ENCODE measurements around the gene KANSL3. TPM values are rescaled to one million over a fixed set of nuclear protein-coding genes. Genes with fewer than 3 reads are reported as not detected.

KANSL3 gene
- total RNA-seq, 2 experiments from 2014 or later: 54.4 to 61.8 TPM

GRCh38 chr2:96565111-96565510 is 73.0 kb downstream of the KANSL3 start:
- intact Hi-C loops (cut with DNase I, micrococcal nuclease): no loop called here
- Histone ChIP-seq H3K36me3 (ENCODE audit: insufficient read depth, low read length) (no peaks in the 10 kb centered on the region), H3K27me3 (ENCODE audit: control insufficient read depth in 1 of 2, insufficient read depth in 2 of 2, low read length in 2 of 2) (no peaks in the 10 kb centered on the region), H3K9me3 (ENCODE audit: control insufficient read depth in 1 of 2, insufficient read depth in 1 of 2, low read length in 2 of 2) (no peaks in the 10 kb centered on the region), H3K4me1 (ENCODE audit: insufficient read depth, low read length) (no peaks in the 10 kb centered on the region), H3K4me3 (ENCODE audit: low read length) (no peak overlapping the region), H3K27ac (ENCODE audit: low read depth in 1 of 2, low read length in 2 of 2) (no peak overlapping the region)
- no peaks in the 10 kb centered on the region for H3K36me3 Mint-ChIP-seq (ENCODE audit: low read depth)
- H3K27me3 Mint-ChIP-seq: no peaks in the 10 kb centered on the region
- ChIA-PET CTCF (no interaction called here), POLR2A (interaction anchor here (0.6 kb wide), 1 partner anchor 403 kb away, joined by 3 read pairs; no protein-coding TSS in a partner anchor)
- TF ChIP-seq CTCF (IDR thresholded peaks at IDR 0.05): no peak
- no peak for DNase-seq
- no peak overlapping the region for H3K27ac Mint-ChIP-seq
- ATAC-seq (ENCODE audit: poor library complexity): no peak
- H3K4me1 Mint-ChIP-seq (ENCODE audit: low read depth): no peaks in the 10 kb centered on the region
- H3K9me3 Mint-ChIP-seq: no peaks in the 10 kb centered on the region
- H3K4me3 Mint-ChIP-seq: no peak overlapping the region

- POLR2A ChIA-PET: no interaction called here
- Histone ChIP-seq H3K27me3 (ENCODE audit: control insufficient read depth in 1 of 2, insufficient read depth in 2 of 2, low read length in 2 of 2) (no peaks in the 10 kb centered on the region), H3K4me3 (ENCODE audit: low read length) (no peak overlapping the region), H3K36me3 (ENCODE audit: insufficient read depth, low read length) (no peaks in the 10 kb centered on the region), H3K9me3 (ENCODE audit: control insufficient read depth in 1 of 2, insufficient read depth in 1 of 2, low read length in 2 of 2) (no peaks in the 10 kb centered on the region), H3K4me1 (ENCODE audit: insufficient read depth, low read length) (no peaks in the 10 kb centered on the region), H3K27ac (ENCODE audit: low read depth in 1 of 2, low read length in 2 of 2) (no peak overlapping the region)
- TF ChIP-seq CTCF (IDR thresholded peaks at IDR 0.05): no peak
- no peak for DNase-seq
- Mint-ChIP-seq H3K36me3 (ENCODE audit: low read depth) (no peaks in the 10 kb centered on the region), H3K4me1 (ENCODE audit: low read depth) (no peaks in the 10 kb centered on the region), H3K27me3 (no peaks in the 10 kb centered on the region), H3K9me3 (no peaks in the 10 kb centered on the region), H3K4me3 (no peak overlapping the region), H3K27ac (no peak overlapping the region)
- no peak for ATAC-seq (ENCODE audit: poor library complexity)
- intact Hi-C loops (cut with DNase I, micrococcal nuclease): no loop called here
- CTCF ChIA-PET: no interaction called here
Measured at GRCh38 chr2:96564563-96564962, 73.5 kb downstream of the KANSL3 start.

GRCh38 chr2:96564026-96564425 is 74.1 kb downstream of the KANSL3 start:
- no peaks in the 10 kb centered on the region for H3K27me3 ChIP-seq (ENCODE audit: control insufficient read depth in 1 of 2, insufficient read depth in 2 of 2, low read length in 2 of 2)
- H3K36me3 ChIP-seq (ENCODE audit: insufficient read depth, low read length): no peaks in the 10 kb centered on the region
- POLR2A ChIA-PET: no interaction called here
- intact Hi-C loops (cut with DNase I, micrococcal nuclease): no loop called here
- H3K4me1 Mint-ChIP-seq (ENCODE audit: low read depth): no peaks in the 10 kb centered on the region
- H3K4me1 ChIP-seq (ENCODE audit: insufficient read depth, low read length): no peaks in the 10 kb centered on the region
- TF ChIP-seq CTCF (IDR thresholded peaks at IDR 0.05): no peak
- H3K36me3 Mint-ChIP-seq (ENCODE audit: low read depth): no peaks in the 10 kb centered on the region
- H3K27me3 Mint-ChIP-seq: no peaks in the 10 kb centered on the region
- H3K27ac Mint-ChIP-seq: no peak overlapping the region
- no peaks in the 10 kb centered on the region for H3K9me3 Mint-ChIP-seq
- no peak overlapping the region for H3K4me3 Mint-ChIP-seq
- CTCF ChIA-PET: no interaction called here
- no peaks in the 10 kb centered on the region for H3K9me3 ChIP-seq (ENCODE audit: control insufficient read depth in 1 of 2, insufficient read depth in 1 of 2, low read length in 2 of 2)
- no peak overlapping the region for H3K4me3 ChIP-seq (ENCODE audit: low read length)
- ATAC-seq (ENCODE audit: poor library complexity) (no peak), DNase-seq (no peak)
- no peak overlapping the region for H3K27ac ChIP-seq (ENCODE audit: low read depth in 1 of 2, low read length in 2 of 2)
